AG09319 (cell line): ENCODE measurements around the gene SMIM10L2A.
A peak's percentile ranks its signal among the peaks of the same experiment; 100 is the strongest.
"Not testable (repeated sequence)": the region's sequence is repeated elsewhere in the genome, so short reads cannot be mapped to it uniquely, and the experiment has no call there.

Experiments
- DNase-seq: peaks from one replicate; pipeline ENCODE4 v3.0.0-alpha.2; 2010; ENCODE audit warnings: low read depth; ENCODE audit errors: extremely low read depth
- TF ChIP-seq, protein P1 (sequence below): IDR thresholded peaks from 2 replicates; pipeline ENCODE4 v1.5.1; 2011; ENCODE audit warnings: low read depth, mild to moderate bottlenecking, inconsistent platforms, low read length, moderate library complexity

Gene SMIM10L2A

GRCh38 chrX:135403374-135403773, 18.4 kb upstream of the SMIM10L2A start:
- TF ChIP-seq, protein P1, sequence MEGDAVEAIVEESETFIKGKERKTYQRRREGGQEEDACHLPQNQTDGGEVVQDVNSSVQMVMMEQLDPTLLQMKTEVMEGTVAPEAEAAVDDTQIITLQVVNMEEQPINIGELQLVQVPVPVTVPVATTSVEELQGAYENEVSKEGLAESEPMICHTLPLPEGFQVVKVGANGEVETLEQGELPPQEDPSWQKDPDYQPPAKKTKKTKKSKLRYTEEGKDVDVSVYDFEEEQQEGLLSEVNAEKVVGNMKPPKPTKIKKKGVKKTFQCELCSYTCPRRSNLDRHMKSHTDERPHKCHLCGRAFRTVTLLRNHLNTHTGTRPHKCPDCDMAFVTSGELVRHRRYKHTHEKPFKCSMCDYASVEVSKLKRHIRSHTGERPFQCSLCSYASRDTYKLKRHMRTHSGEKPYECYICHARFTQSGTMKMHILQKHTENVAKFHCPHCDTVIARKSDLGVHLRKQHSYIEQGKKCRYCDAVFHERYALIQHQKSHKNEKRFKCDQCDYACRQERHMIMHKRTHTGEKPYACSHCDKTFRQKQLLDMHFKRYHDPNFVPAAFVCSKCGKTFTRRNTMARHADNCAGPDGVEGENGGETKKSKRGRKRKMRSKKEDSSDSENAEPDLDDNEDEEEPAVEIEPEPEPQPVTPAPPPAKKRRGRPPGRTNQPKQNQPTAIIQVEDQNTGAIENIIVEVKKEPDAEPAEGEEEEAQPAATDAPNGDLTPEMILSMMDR, result no peak

DNA sequence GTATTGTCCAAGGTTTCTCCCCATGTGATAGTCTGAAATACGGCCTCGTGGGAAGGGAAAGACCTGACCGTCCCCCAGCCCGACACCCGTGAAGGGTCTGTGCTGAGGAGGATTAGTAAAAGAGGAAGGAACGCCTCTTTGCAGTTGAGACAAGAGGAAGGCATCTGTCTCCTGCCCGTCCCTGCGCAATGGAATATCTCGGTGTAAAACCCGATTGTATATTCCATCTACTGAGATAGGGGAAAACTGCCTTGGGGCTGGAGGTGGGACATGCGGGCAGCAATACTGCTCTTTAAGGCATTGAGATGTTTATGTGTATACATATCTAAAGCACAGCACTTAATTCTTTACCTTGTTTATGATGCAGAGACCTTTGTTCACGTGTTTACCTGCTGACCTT, 15.3 kb upstream of the SMIM10L2A start:
- not testable (repeated sequence) for DNase-seq

More at GRCh38 chrX:135403374-135403773, 18.4 kb upstream of the SMIM10L2A start:
- no peak for DNase-seq

DNA sequence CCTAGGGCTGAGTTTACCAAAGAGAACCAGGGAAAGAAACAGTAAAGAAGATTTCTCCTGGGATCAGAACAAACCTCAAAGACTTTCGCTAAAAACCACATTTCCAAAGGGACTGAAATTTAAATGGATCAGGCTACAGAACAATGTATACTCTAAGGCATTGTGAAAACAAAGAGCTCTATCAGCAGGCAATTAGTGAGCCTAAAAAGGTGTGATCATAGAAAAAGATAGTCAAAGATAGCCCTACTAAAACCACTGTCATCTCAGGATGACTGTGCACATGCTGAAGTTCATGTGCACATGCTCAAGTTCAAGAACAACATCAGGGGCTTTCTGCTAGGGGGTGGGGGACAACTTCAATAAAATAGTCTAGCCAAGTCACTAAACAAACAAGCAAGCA, 12.9 kb upstream of the SMIM10L2A start:
- TF ChIP-seq, protein P1, result no peak

GRCh38 chrX:135410861-135411627, 10.7 kb upstream of the SMIM10L2A start:
- no peak for DNase-seq
- TF ChIP-seq, protein P1, result no peak

More for the DNA sequence above, 12.9 kb upstream of the SMIM10L2A start:
- DNase-seq, result no peak

DNA sequence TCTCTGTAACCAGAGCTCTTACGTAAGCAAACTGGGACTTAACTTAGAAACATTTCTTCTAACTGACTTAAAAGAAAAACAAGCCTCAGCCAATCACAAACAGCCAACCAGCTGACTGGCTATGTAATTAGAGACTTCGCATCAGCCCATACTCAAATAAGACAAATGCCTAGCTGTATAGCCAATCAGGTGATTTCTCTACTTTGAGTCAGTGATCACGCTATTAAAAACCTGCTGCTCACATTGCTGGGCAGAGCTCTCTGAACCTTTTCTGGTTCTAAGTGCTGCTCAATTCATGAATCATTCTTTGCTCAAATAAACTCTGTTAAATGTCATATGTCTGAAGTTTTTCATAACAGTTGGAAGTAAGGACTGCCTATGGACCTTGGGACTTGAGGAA, 9.9 kb upstream of the SMIM10L2A start:
- TF ChIP-seq, protein P1, result no peak
- DNase-seq, result no peak

DNA sequence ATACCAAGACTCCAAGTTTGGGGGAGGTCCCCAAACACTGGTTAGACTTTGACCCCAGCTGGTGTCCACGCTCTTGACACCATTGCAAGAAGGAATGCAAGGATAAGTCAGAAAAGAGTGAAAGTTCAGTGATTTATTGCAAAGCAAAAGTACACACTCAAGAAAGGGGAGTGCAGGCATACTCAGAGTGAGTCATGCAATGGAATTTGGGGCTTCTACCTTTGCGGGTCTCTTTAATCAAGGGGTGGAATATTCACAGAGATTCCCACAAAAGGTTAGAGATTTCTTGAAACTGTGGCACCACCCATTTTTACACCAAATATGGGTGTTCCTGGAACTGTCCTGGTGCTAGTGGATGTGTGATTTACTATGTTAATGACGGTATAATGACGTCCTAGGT, 5.2 kb upstream of the SMIM10L2A start:
- DNase-seq, result no peak
- TF ChIP-seq, protein P1, result no peak

- TF ChIP-seq, protein P1, result no peak
- DNase-seq, result no peak
Observed at GRCh38 chrX:135420831-135421230, 913 bp upstream of the SMIM10L2A start.

- peak; percentile 7 for DNase-seq
- TF ChIP-seq, protein P1, result no peak
Observed at GRCh38 chrX:135421537-135421931, 210 bp upstream of the SMIM10L2A start.

DNA sequence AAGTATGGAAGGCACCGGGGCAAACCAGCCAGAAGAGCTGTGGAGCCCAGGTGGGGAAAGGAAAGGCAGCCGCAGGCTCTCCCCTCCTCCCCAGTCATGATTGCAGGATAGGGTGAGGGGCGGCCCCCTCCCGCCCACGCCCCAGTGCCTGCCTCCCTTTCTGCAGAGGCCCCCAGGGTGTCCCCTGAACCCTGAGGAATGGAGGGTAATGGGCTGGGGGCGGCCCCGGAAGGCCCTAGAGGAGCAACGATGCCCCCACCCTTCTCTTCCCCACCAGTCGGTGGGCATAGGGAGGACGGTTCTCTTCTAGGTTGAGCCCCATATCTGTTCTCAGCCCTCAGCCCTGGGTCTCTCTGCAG, 1.0 kb downstream of the SMIM10L2A start:
- DNase-seq, result not testable (repeated sequence)

DNA sequence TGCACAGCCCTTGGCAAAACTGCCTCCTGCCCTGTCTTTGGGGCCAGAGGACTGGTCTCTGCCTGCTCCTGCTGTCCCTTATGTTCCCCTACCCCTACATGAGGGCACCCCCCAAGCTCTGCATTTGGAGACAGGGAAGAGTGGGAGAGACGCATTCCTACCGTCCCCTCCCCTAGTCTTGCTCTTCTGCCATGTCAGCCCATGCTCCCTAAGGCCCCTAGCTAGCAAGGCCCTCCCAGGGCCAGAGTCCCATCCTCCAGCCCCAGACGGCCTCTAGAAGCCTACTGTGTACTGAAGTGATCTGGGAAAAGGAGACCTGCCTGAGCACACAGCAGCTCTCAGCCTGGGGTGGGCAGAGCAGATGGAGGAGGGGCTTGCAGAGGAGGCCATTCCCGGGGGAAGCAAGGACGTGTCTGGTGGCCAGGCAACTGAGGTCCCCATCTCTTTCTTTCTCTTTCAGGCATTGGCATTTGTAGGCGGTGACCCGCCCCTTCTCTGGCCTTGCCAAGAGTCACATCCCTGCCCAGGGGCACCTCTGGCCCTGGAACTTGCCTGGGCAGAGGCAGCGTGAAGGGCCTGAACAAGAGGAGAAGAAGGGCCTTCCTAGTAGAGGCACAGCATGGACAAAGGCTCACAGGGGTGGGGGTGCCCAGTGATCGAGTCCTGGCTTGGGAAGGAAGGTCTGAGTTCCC, 1.6 kb downstream of the SMIM10L2A start:
- DNase-seq, result not testable (repeated sequence)
